ENCODE data around the gene PHACTR1.

GRCh38 chr6:13331516-13332348 lies 615.2 kb downstream of the PHACTR1 start:
- TF ChIP-seq POLR2AphosphoS5 (IDR thresholded peaks at IDR 0.05; ENCODE audit: low read depth, low read length) = no peak
- no peak for TF ChIP-seq POLR2A (IDR thresholded peaks at IDR 0.05; ENCODE audit: low read depth, low read length)

Data from GM12892 (cell line).